CD4-positive, CD25-positive, alpha-beta regulatory T cell (primary cell): Measurements from ENCODE around the gene TRMT44. TPM values are rescaled to one million over a fixed set of nuclear protein-coding genes. Genes with fewer than 3 reads are reported as not detected.
A peak's percentile ranks its signal among the peaks of the same experiment; 100 is the strongest.

Source experiments
- ATAC-seq, 2 donors: fragments of 150-1000 bp; cut with Tn5 transposase; one replicate each; pipeline ENCODE4 v1.10.0; 2021; ENCODE audit warnings: low read depth in 2 of 2, moderate number of reproducible peaks in 2 of 2, moderate library complexity in 1 of 2
- DNase-seq, 3 donors: peaks; one replicate each; pipeline versions ENCODE4 v3.0.0 to v3.0.0-alpha.2; 2012 to 2022; ENCODE audit warnings: mixed read lengths in 1 of 3
- H3K27ac ChIP-seq: one replicate; pipeline ENCODE4 v1.7.0; 2013; ENCODE audit warnings: mild to moderate bottlenecking, low read length; ENCODE audit not compliant: insufficient read depth, poor library complexity, severe bottlenecking
- H3K27me3 ChIP-seq: one replicate; pipeline ENCODE4 v1.7.0; 2013; ENCODE audit warnings: low read length; ENCODE audit not compliant: control insufficient read depth, insufficient read depth
- H3K36me3 ChIP-seq: one replicate; pipeline ENCODE4 v1.7.0; 2013; ENCODE audit warnings: mild to moderate bottlenecking, low read length, moderate library complexity; ENCODE audit not compliant: control insufficient read depth, insufficient read depth
- H3K4me1 ChIP-seq: 2 replicates; pipeline ENCODE4 v1.7.0; 2013; ENCODE audit warnings: mild to moderate bottlenecking, low read length; ENCODE audit not compliant: insufficient read depth, control insufficient read depth, poor library complexity, severe bottlenecking
- H3K4me3 ChIP-seq: one replicate; pipeline ENCODE4 v1.7.0; 2013; ENCODE audit warnings: low read depth, mild to moderate bottlenecking, low read length, moderate library complexity
- H3K9me3 ChIP-seq, 2 experiments: 1 replicate in 1 of 2; 2 replicates in 1 of 2; pipeline ENCODE4 v1.7.0; 2013; ENCODE audit warnings: low read length in 2 of 2, mild to moderate bottlenecking in 1 of 2, moderate library complexity in 1 of 2; ENCODE audit not compliant: control insufficient read depth in 2 of 2
- H3K27ac Mint-ChIP-seq, 3 donors: one replicate each; pipeline ENCODE4 v1.8.0; 2020 to 2022; ENCODE audit warnings: mild to moderate bottlenecking in 3 of 3, mixed read lengths in 3 of 3, moderate library complexity in 2 of 3
- H3K27me3 Mint-ChIP-seq: one replicate; pipeline ENCODE4 v1.8.0; 2022; ENCODE audit warnings: mild to moderate bottlenecking, mixed read lengths
- H3K36me3 Mint-ChIP-seq: one replicate; pipeline ENCODE4 v1.8.0; 2020; ENCODE audit warnings: mixed read lengths
- H3K4me1 Mint-ChIP-seq, 4 donors: one replicate each; pipeline ENCODE4 v1.8.0; 2020 to 2022; ENCODE audit warnings: mixed read lengths in 4 of 4, mild to moderate bottlenecking in 1 of 4
- H3K4me3 Mint-ChIP-seq, 4 donors: one replicate each; pipeline ENCODE4 v1.8.0; 2020 to 2022; ENCODE audit warnings: mild to moderate bottlenecking in 4 of 4, mixed read lengths in 4 of 4, moderate library complexity in 3 of 4
- H3K9me3 Mint-ChIP-seq, 7 donors: one replicate each; pipeline ENCODE4 v1.8.0; 2020 to 2022; ENCODE audit warnings: mixed read lengths in 7 of 7, mild to moderate bottlenecking in 3 of 7, moderate library complexity in 2 of 7
- polyA plus RNA-seq, 4 donors: library from polyadenylated mRNA; unstranded; fragments of 300-500 nt; fragmentation: Illumina TruSeq; gene quantifications; one replicate each; pipeline ENCODE4 v1.2.3, GENCODE V29; 2021
- total RNA-seq: library from RNA; stranded (reverse); gene quantifications from one replicate; pipeline ENCODE4 v1.2.3, GENCODE V29; 2022

TRMT44 gene
- total and polyA plus RNA-seq, 5 donors from 2014 or later, result 10.9 to 26.2 (median 15.4) TPM

GRCh38 chr4:8464381-8464780, 23.8 kb downstream of the TRMT44 start:
- DNase-seq (no peak), ATAC-seq (no peak)
- no peaks in the 10 kb centered on the region for H3K4me1 ChIP-seq
- no peaks in the 10 kb centered on the region for H3K27me3 ChIP-seq
- Mint-ChIP-seq H3K27me3 (no peaks in the 10 kb centered on the region), H3K4me1 (peaks cover 0 to 3% (median under 1%) of the 10 kb centered on the region in 4 donors), H3K27ac (no peak overlapping the region), H3K9me3 (no peaks in the 10 kb centered on the region), H3K4me3 (no peak overlapping the region), H3K36me3 (peaks cover 32% of the 10 kb centered on the region)
- H3K36me3 ChIP-seq, result peaks cover 38% of the 10 kb centered on the region
- no peaks in the 10 kb centered on the region for H3K9me3 ChIP-seq
- H3K27ac ChIP-seq, result no peak overlapping the region
- no peak overlapping the region for H3K4me3 ChIP-seq

GRCh38 chr4:8465615-8466611, 25.3 kb downstream of the TRMT44 start:
- H3K27ac Mint-ChIP-seq, result no peak overlapping the region

GRCh38 chr4:8467016-8467415, 26.4 kb downstream of the TRMT44 start:
- peaks cover 0 to 3% (median 0%) of the 10 kb centered on the region in 4 donors for H3K4me1 Mint-ChIP-seq
- no peaks in the 10 kb centered on the region for H3K27me3 ChIP-seq
- no peak overlapping the region for H3K27ac ChIP-seq
- no peak overlapping the region for H3K4me3 Mint-ChIP-seq
- H3K27me3 Mint-ChIP-seq, result no peaks in the 10 kb centered on the region
- H3K36me3 Mint-ChIP-seq, result peaks cover 34% of the 10 kb centered on the region
- DNase-seq (no peak), ATAC-seq (no peak)
- no peaks in the 10 kb centered on the region for H3K9me3 ChIP-seq
- H3K9me3 Mint-ChIP-seq, result no peaks in the 10 kb centered on the region
- peaks cover 26% of the 10 kb centered on the region for H3K36me3 ChIP-seq
- H3K4me3 ChIP-seq, result no peak overlapping the region
- H3K4me1 ChIP-seq, result no peaks in the 10 kb centered on the region
- no peak overlapping the region for H3K27ac Mint-ChIP-seq

More at GRCh38 chr4:8465615-8466611, 25.3 kb downstream of the TRMT44 start:
- Histone ChIP-seq H3K4me1 (no peaks in the 10 kb centered on the region), H3K36me3 (peaks cover 32% of the 10 kb centered on the region), H3K27ac (no peak overlapping the region), H3K4me3 (no peak overlapping the region), H3K9me3 (no peaks in the 10 kb centered on the region), H3K27me3 (no peaks in the 10 kb centered on the region)
- H3K4me1 Mint-ChIP-seq, result peaks cover 0 to 3% (median under 1%) of the 10 kb centered on the region in 4 donors
- no peak for DNase-seq
- peaks cover 32% of the 10 kb centered on the region for H3K36me3 Mint-ChIP-seq
- no peak for ATAC-seq
- H3K4me3 Mint-ChIP-seq, result no peak overlapping the region
- H3K9me3 Mint-ChIP-seq, result no peaks in the 10 kb centered on the region
- no peaks in the 10 kb centered on the region for H3K27me3 Mint-ChIP-seq

- ATAC-seq (peak; percentile 66 to 69), DNase-seq (peak; percentile 21 to 61 (median 38))
- Mint-ChIP-seq H3K4me1 (peaks cover 0 to 3% (median 0%) of the 10 kb centered on the region in 4 donors), H3K27ac (peak overlapping the region in 2 of 3 donors; percentile 62 to 88), H3K27me3 (no peaks in the 10 kb centered on the region), H3K4me3 (no peak overlapping the region), H3K9me3 (no peaks in the 10 kb centered on the region), H3K36me3 (peaks cover 29% of the 10 kb centered on the region)
- H3K36me3 ChIP-seq, result peaks cover 26% of the 10 kb centered on the region
- H3K9me3 ChIP-seq, result no peaks in the 10 kb centered on the region
- no peak overlapping the region for H3K4me3 ChIP-seq
- no peaks in the 10 kb centered on the region for H3K4me1 ChIP-seq
- no peak overlapping the region for H3K27ac ChIP-seq
- H3K27me3 ChIP-seq, result no peaks in the 10 kb centered on the region
Observed at GRCh38 chr4:8468746-8469535, 28.4 kb downstream of the TRMT44 start.

DNA sequence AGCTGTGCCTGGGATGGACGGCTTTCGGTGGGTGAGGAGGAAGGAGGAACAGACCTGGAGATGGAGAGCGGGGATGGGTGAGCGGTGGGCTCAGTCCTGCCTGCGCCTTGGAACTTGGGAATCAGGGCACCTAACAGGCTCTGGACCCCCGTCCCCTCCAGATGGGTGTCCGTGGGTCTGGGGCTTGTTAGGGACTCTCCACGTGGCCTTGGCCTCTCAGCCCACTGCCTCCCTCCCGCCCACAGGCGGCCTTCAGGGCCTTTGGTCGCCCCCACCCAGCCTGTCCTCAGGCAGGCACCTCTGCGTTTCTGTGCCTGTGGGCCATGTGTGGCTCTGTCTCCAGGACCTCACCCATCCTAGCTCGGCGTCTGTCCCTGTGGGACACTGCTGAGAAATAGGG, 29.0 kb downstream of the TRMT44 start:
- H3K9me3 Mint-ChIP-seq, result no peaks in the 10 kb centered on the region
- H3K27ac ChIP-seq, result no peak overlapping the region
- no peaks in the 10 kb centered on the region for H3K27me3 ChIP-seq
- peak overlapping the region in 2 of 3 donors; percentile 62 to 88 for H3K27ac Mint-ChIP-seq
- ATAC-seq, result no peak
- H3K27me3 Mint-ChIP-seq, result no peaks in the 10 kb centered on the region
- peaks cover 25% of the 10 kb centered on the region for H3K36me3 ChIP-seq
- H3K4me1 Mint-ChIP-seq, result peaks cover 0 to 3% (median 0%) of the 10 kb centered on the region in 4 donors
- H3K4me3 ChIP-seq, result no peak overlapping the region
- peaks cover 29% of the 10 kb centered on the region for H3K36me3 Mint-ChIP-seq
- H3K9me3 ChIP-seq, result no peaks in the 10 kb centered on the region
- DNase-seq, result no peak
- H3K4me1 ChIP-seq, result no peaks in the 10 kb centered on the region
- no peak overlapping the region for H3K4me3 Mint-ChIP-seq

GRCh38 chr4:8470451-8471024, 30.0 kb downstream of the TRMT44 start:
- peaks cover 21% of the 10 kb centered on the region for H3K36me3 Mint-ChIP-seq
- H3K9me3 Mint-ChIP-seq, result no peaks in the 10 kb centered on the region
- Histone ChIP-seq H3K4me1 (no peaks in the 10 kb centered on the region), H3K9me3 (no peaks in the 10 kb centered on the region), H3K27ac (no peak overlapping the region), H3K27me3 (no peaks in the 10 kb centered on the region), H3K4me3 (no peak overlapping the region), H3K36me3 (peaks cover 15% of the 10 kb centered on the region)
- no peak overlapping the region for H3K27ac Mint-ChIP-seq
- peaks cover 0 to 3% (median 0%) of the 10 kb centered on the region in 4 donors for H3K4me1 Mint-ChIP-seq
- no peaks in the 10 kb centered on the region for H3K27me3 Mint-ChIP-seq
- no peak overlapping the region for H3K4me3 Mint-ChIP-seq
- ATAC-seq (no peak), DNase-seq (no peak)

- no peak overlapping the region for H3K4me3 ChIP-seq
- no peak for DNase-seq
Observed at GRCh38 chr4:8471211-8471875, 30.8 kb downstream of the TRMT44 start.

More at GRCh38 chr4:8471211-8471875, 30.8 kb downstream of the TRMT44 start:
- Mint-ChIP-seq H3K4me3 (no peak overlapping the region), H3K9me3 (no peaks in the 10 kb centered on the region), H3K27ac (no peak overlapping the region), H3K4me1 (peaks cover 0 to 3% (median 0%) of the 10 kb centered on the region in 4 donors), H3K27me3 (no peaks in the 10 kb centered on the region), H3K36me3 (peaks cover 27% of the 10 kb centered on the region)
- H3K27ac ChIP-seq, result no peak overlapping the region
- H3K27me3 ChIP-seq, result no peaks in the 10 kb centered on the region
- H3K36me3 ChIP-seq, result peaks cover 7% of the 10 kb centered on the region
- ATAC-seq, result no peak
- no peaks in the 10 kb centered on the region for H3K4me1 ChIP-seq
- H3K9me3 ChIP-seq, result no peaks in the 10 kb centered on the region
